Pancreas (tissue), 10 donors: ENCODE results near the gene PARP4. TPM values are rescaled to one million over a fixed set of nuclear protein-coding genes. Genes with fewer than 3 reads are reported as not detected.
A peak's percentile ranks its signal among the peaks of the same experiment; 100 is the strongest.

Experiments
- ATAC-seq, 4 donors: fragments of 200-7000 bp; cut with Tn5 transposase; one replicate each; pipeline versions ENCODE4 v1.8.0 to v1.9.1; 2020; ENCODE audit warnings: mild to moderate bottlenecking in 4 of 4, moderate library complexity in 4 of 4
- DNase-seq, 6 donors: peaks; one replicate each; pipeline ENCODE4 v3.0.0-alpha.2; 2020
- FAIRE-seq: peaks from 2 replicates; lab custom pipeline; 2012; peaks lifted over from hg19 to GRCh38; lab: Jason Lieb, UNC
- H3K27ac ChIP-seq, 4 donors: fragments of 200-600 bp; sonication (generic); 1 replicate in 3 of 4; 2 replicates in 1 of 4; pipeline versions ENCODE4 v1.5.0 to v1.8.0; 2020
- H3K27me3 ChIP-seq, 4 donors: fragments of 200-600 bp; one replicate each; pipeline ENCODE4 v1.8.0; 2021
- H3K36me3 ChIP-seq, 3 donors: fragments of 200-600 bp; sonication (generic) in 1 of 3; one replicate each; pipeline versions ENCODE4 v1.5.0 to v1.8.0; 2020 to 2021
- H3K4me1 ChIP-seq, 3 donors: fragments of 200-600 bp; one replicate each; pipeline ENCODE4 v1.8.0; 2021
- H3K4me3 ChIP-seq, 4 donors: fragments of 200-600 bp; sonication (generic) in 2 of 4; one replicate each; pipeline versions ENCODE4 v1.5.0 to v1.8.0; 2020 to 2021
- H3K9me3 ChIP-seq, 4 donors: fragments of 200-600 bp; one replicate each; pipeline ENCODE4 v1.8.0; 2021
- CTCF ChIP-seq, 4 donors: fragments of 200-600 bp; sonication (generic) in 3 of 4; IDR thresholded peaks; one replicate each; pipeline versions ENCODE4 v1.5.0 to v1.8.0; 2021; ENCODE audit warnings: antibody characterized with exemption in 4 of 4
- WGBS, 2 donors: extraction: QIAGEN DNeasy Blood & Tissue Kit; methylation state at CpG; one replicate each; pipeline ENCODE4 v1.1.7; 2013; 5-methylcytosine and 5-hydroxymethylcytosine counted together
- intact Hi-C, 3 donors: fragments of 100-400 bp; cut with DNase I; formaldehyde crosslinking; loops; one replicate each; pipeline versions ENCODE4 v1.11.1 to v1.14.2; 2022
- polyA plus RNA-seq, 2 donors: library from polyadenylated mRNA; stranded (reverse); fragments of 200-250 nt; gene quantifications; one replicate each; pipeline ENCODE4 v1.2.3, GENCODE V29; 2013
- total RNA-seq, 6 donors: library from RNA; stranded (reverse); fragmentation: NEBNext Ultra II Directional in 4 of 6; extraction: Animal tissue kit (Norgen Biotek cat#: 25700) in 4 of 6; gene quantifications; one replicate each; pipeline versions ENCODE4 v1.2.1 to v1.2.4, GENCODE V29; 2021 to 2023
- donor health status: healthy with polysubstance abuse.
- donor health status: DM: no; HTN: no; CAD: no; lungs with moderate emphysema.
- donor health status: DM: no; HTN: no; CAD: no.
- donor health status: control.
- donor health status: control.
- donor health status: Bipolar disorder and iron deficiency.
- donor health status: DM: yes; HTN: yes; CAD: no.
- donor health status: DM: no; HTN: no; CAD: no.
- donor health status: DM: no; HTN: no; CAD: no.
- donor health status: DM: yes; HTN: yes; CAD: no.

The PARP4 gene
- total and polyA plus RNA-seq, 8 donors, result 7.9 to 33.4 (median 15.2) TPM

- no peak for ATAC-seq
- no peak for TF ChIP-seq CTCF (IDR thresholded peaks at IDR 0.05)
- WGBS, 2 donors, result 80 to 83% methylated on average over 8 of the region's 8 CpGs
- Histone ChIP-seq H3K27me3 (no peaks in the 10 kb centered on the region), H3K36me3 (peaks cover 0 to 4% (median 0%) of the 10 kb centered on the region in 3 donors), H3K4me3 (no peak overlapping the region), H3K9me3 (no peaks in the 10 kb centered on the region), H3K27ac (no peak overlapping the region), H3K4me1 (no peaks in the 10 kb centered on the region)
- intact Hi-C loops, result no loop called here
- FAIRE-seq, result no peak
- DNase-seq, result no peak
Measured at GRCh38 chr13:24505256-24505655, 7.3 kb downstream of the PARP4 start.

- no peak overlapping the region for H3K4me3 ChIP-seq
- intact Hi-C loops, result no loop called here
- H3K27me3 ChIP-seq, result no peaks in the 10 kb centered on the region
- FAIRE-seq, result no peak
- no peak for ATAC-seq
- no peak overlapping the region for H3K27ac ChIP-seq
- H3K36me3 ChIP-seq, result peaks cover 0 to 11% (median 0%) of the 10 kb centered on the region in 3 donors
- no peak for TF ChIP-seq CTCF (IDR thresholded peaks at IDR 0.05)
- H3K9me3 ChIP-seq, result no peaks in the 10 kb centered on the region
- no peak for DNase-seq
- H3K4me1 ChIP-seq, result no peaks in the 10 kb centered on the region
- 89 to 91% methylated on average over 4 of the region's 4 CpGs for WGBS, 2 donors
Measured at GRCh38 chr13:24503379-24503696, 9.2 kb downstream of the PARP4 start.

- no peaks in the 10 kb centered on the region for H3K9me3 ChIP-seq
- DNase-seq (no peak), FAIRE-seq (no peak), ATAC-seq (peak in 3 of 4 donors; percentile 65 to 86 (median 74))
- no peaks in the 10 kb centered on the region for H3K27me3 ChIP-seq
- no peaks in the 10 kb centered on the region for H3K4me1 ChIP-seq
- WGBS, 2 donors, result 77 to 84% methylated on average over 8 of the region's 8 CpGs
- no peak overlapping the region for H3K27ac ChIP-seq
- H3K4me3 ChIP-seq, result no peak overlapping the region
- intact Hi-C loops, result no loop called here
- no peak for TF ChIP-seq CTCF (IDR thresholded peaks at IDR 0.05)
- H3K36me3 ChIP-seq, result peaks cover 0 to 13% (median 1%) of the 10 kb centered on the region in 3 donors
Measured at GRCh38 chr13:24502533-24503378, 9.8 kb downstream of the PARP4 start.

GRCh38 chr13:24500977-24501376 is 11.6 kb downstream of the PARP4 start:
- peaks cover 0 to 24% (median 9%) of the 10 kb centered on the region in 3 donors for H3K36me3 ChIP-seq

More at GRCh38 chr13:24500977-24501376, 11.6 kb downstream of the PARP4 start:
- Histone ChIP-seq H3K27me3 (no peaks in the 10 kb centered on the region), H3K4me3 (no peak overlapping the region), H3K27ac (no peak overlapping the region), H3K9me3 (no peaks in the 10 kb centered on the region), H3K4me1 (no peaks in the 10 kb centered on the region)
- TF ChIP-seq CTCF (IDR thresholded peaks at IDR 0.05), result no peak
- intact Hi-C loops, result no loop called here
- no peak for FAIRE-seq
- 25 to 34% methylated on average over 2 of the region's 2 CpGs for WGBS, 2 donors
- DNase-seq, result no peak
- peak in 2 of 4 donors; percentile 26 to 28 for ATAC-seq
